Suprapubic skin (tissue), 4 donors: ENCODE results near the gene LRRC32. TPM values are rescaled to one million over a fixed set of nuclear protein-coding genes. Genes with fewer than 3 reads are reported as not detected.
"Not testable (repeated sequence)": the region's sequence is repeated elsewhere in the genome, so short reads cannot be mapped to it uniquely, and the experiment has no call there.

Source experiments
- DNase-seq, 2 donors: peaks; one replicate each; pipeline ENCODE4 v3.0.0-alpha.2; 2019; ENCODE audit warnings: low spot score in 2 of 2
- H3K27ac ChIP-seq: fragments of 200-600 bp; sonication (generic); one replicate; pipeline ENCODE4 v1.5.1; 2019
- H3K27me3 ChIP-seq: fragments of 200-600 bp; sonication (generic); one replicate; pipeline ENCODE4 v1.5.1; 2019
- H3K36me3 ChIP-seq: fragments of 200-600 bp; sonication (generic); one replicate; pipeline ENCODE4 v1.5.1; 2019
- H3K4me1 ChIP-seq: fragments of 200-600 bp; sonication (generic); one replicate; pipeline ENCODE4 v1.5.1; 2019
- H3K4me3 ChIP-seq: fragments of 200-600 bp; sonication (generic); one replicate; pipeline ENCODE4 v1.5.1; 2019; ENCODE audit warnings: mild to moderate bottlenecking
- H3K9me3 ChIP-seq: fragments of 200-600 bp; sonication (generic); one replicate; pipeline ENCODE4 v1.5.1; 2019
- CTCF ChIP-seq, 2 donors: fragments of 200-600 bp in 1 of 2; fragments of 450-650 bp in 1 of 2; sonication (generic) in 1 of 2; IDR thresholded peaks; one replicate each; pipeline ENCODE4 v1.5.1; 2016 to 2019; ENCODE audit warnings: antibody characterized with exemption in 2 of 2, mild to moderate bottlenecking in 1 of 2, moderate library complexity in 1 of 2
- EP300 ChIP-seq: sonication (generic); formaldehyde crosslinking; IDR thresholded peaks from one replicate; pipeline ENCODE4 v1.6.1; 2017; ENCODE audit warnings: antibody characterized with exemption
- POLR2A ChIP-seq, 2 donors: fragments of 450-650 bp; IDR thresholded peaks; one replicate each; pipeline ENCODE4 v1.6.1; 2017; ENCODE audit warnings: antibody characterized with exemption in 2 of 2, mild to moderate bottlenecking in 2 of 2, moderate library complexity in 2 of 2
- POLR2AphosphoS5 ChIP-seq, 3 donors: sonication (generic); formaldehyde crosslinking; IDR thresholded peaks; one replicate each; pipeline ENCODE4 v1.6.1; 2017; ENCODE audit warnings: antibody characterized with exemption in 3 of 3
- WGBS: methylation state at CpG from one replicate; pipeline ENCODE4 v1.1.5; 2018; 5-methylcytosine and 5-hydroxymethylcytosine counted together
- total RNA-seq, 4 donors: library from RNA; depleted of rRNA; stranded (reverse); fragments of >200 nt; gene quantifications; one replicate each; pipeline ENCODE4 v1.1.0, GENCODE V29; 2016

The LRRC32 gene
- total RNA-seq, 4 donors from 2014 or later: 10.4 to 23.2 (median 17.5) TPM

GRCh38 chr11:76622493-76623094, 48.0 kb downstream of the LRRC32 start:
- no peaks in the 10 kb centered on the region for H3K36me3 ChIP-seq
- WGBS: 92% methylated on average over 5 of the region's 5 CpGs
- peaks cover 6% of the 10 kb centered on the region for H3K4me1 ChIP-seq
- H3K4me3 ChIP-seq: no peak overlapping the region
- DNase-seq: no peak
- peaks cover 5% of the 10 kb centered on the region for H3K9me3 ChIP-seq
- TF ChIP-seq POLR2AphosphoS5 (IDR thresholded peaks at IDR 0.05) (no peak), EP300 (no peak), POLR2A (IDR thresholded peaks at IDR 0.05) (no peak)
- H3K27me3 ChIP-seq: no peaks in the 10 kb centered on the region
- no peak overlapping the region for H3K27ac ChIP-seq

DNA sequence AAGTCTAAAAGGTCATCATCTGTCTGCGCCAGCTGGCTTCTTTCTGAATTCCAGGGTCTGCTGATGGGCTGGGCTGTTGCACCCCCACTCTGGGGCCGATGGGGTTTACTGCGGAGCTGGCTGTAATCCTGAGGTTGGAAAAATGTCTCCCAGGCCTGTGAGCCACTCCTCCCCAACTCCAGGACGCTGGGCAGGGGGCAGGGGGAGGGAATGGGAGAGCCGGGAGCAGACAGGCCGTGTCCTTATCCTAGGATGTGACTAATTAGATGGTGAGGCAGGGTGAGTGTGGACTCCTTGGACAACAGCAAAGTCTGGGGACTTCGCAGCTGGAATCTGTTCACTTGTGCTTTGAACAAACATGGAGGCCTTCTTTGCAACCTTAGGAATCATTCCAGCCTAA, 48.7 kb downstream of the LRRC32 start:
- Histone ChIP-seq H3K4me1 (peaks cover 12% of the 10 kb centered on the region), H3K27me3 (no peaks in the 10 kb centered on the region), H3K4me3 (no peak overlapping the region), H3K9me3 (peaks cover 5% of the 10 kb centered on the region), H3K27ac (no peak overlapping the region), H3K36me3 (no peaks in the 10 kb centered on the region)
- peak in 1 of 2 donors; percentile 65 for DNase-seq
- TF ChIP-seq CTCF (IDR thresholded peaks at IDR 0.05): no peak
- no peak for TF ChIP-seq POLR2A (IDR thresholded peaks at IDR 0.05)
- no peak for TF ChIP-seq EP300
- TF ChIP-seq POLR2AphosphoS5 (IDR thresholded peaks at IDR 0.05): no peak
- WGBS: 86% methylated on average over 5 of the region's 7 CpGs

DNA sequence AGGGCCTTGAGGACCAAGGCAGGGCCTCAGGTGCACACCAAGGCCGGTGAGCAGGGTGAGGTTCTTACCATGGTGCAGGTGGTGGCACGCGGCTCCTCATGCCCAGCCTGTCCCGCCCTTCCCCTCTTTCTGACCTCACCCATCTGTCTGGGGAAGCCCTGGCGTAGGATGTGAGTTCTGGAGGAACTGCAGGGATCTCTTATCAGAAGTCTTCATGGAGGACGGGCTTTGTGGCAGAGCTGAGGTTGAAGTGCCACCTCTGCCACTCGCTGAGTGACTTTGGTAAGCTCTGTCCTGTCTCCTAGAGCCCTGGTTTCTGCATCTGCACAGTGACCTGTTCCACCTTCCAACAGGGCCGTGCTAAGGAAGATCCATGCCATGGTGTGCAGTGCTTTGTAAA, 49.1 kb downstream of the LRRC32 start:
- Histone ChIP-seq H3K27ac (no peak overlapping the region), H3K27me3 (no peaks in the 10 kb centered on the region), H3K4me3 (no peak overlapping the region), H3K36me3 (no peaks in the 10 kb centered on the region), H3K4me1 (peaks cover 16% of the 10 kb centered on the region), H3K9me3 (peaks cover 5% of the 10 kb centered on the region)
- 85% methylated on average over 8 of the region's 8 CpGs for WGBS
- TF ChIP-seq POLR2AphosphoS5 (IDR thresholded peaks at IDR 0.05) (no peak), CTCF (IDR thresholded peaks at IDR 0.05) (no peak), EP300 (no peak), POLR2A (IDR thresholded peaks at IDR 0.05) (no peak)
- DNase-seq: peak; percentile 54 to 55

DNA sequence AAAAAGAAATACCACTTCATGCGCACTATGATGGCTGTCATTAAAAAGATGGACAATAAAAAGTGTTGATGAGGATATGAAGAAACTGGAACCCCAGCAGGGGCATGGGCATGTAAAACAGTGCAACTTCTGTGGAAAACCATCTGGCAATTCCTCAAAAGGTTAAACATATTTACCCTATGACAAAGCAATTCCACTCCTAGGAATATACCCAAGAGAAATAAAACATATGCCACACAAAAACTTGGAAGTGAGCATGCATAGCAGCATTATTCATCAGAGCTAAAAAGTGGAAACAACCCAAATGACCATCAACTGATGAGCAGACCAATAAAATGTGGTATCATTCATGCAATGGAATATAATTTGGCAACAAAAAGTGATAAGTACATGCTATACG, 50.1 kb downstream of the LRRC32 start:
- Histone ChIP-seq H3K27me3 (no peaks in the 10 kb centered on the region), H3K4me1 (peaks cover 26% of the 10 kb centered on the region), H3K4me3 (no peak overlapping the region), H3K36me3 (no peaks in the 10 kb centered on the region), H3K27ac (no peak overlapping the region), H3K9me3 (peaks cover under 1% of the 10 kb centered on the region)
- TF ChIP-seq POLR2A (IDR thresholded peaks at IDR 0.05): no peak
- no peak for TF ChIP-seq EP300
- no peak for TF ChIP-seq CTCF (IDR thresholded peaks at IDR 0.05)
- TF ChIP-seq POLR2AphosphoS5 (IDR thresholded peaks at IDR 0.05): no peak
- DNase-seq: peak in 1 of 2 donors; percentile 23
- 89% methylated on average over 2 of the region's 2 CpGs for WGBS

GRCh38 chr11:76619801-76620200, 50.7 kb downstream of the LRRC32 start:
- DNase-seq: not testable (repeated sequence)

GRCh38 chr11:76617553-76618265, 52.8 kb downstream of the LRRC32 start:
- no peaks in the 10 kb centered on the region for H3K9me3 ChIP-seq
- peak overlapping the region; percentile 59 for H3K27ac ChIP-seq
- peaks cover 40% of the 10 kb centered on the region for H3K4me1 ChIP-seq
- no peaks in the 10 kb centered on the region for H3K36me3 ChIP-seq
- 63% methylated on average over 6 of the region's 7 CpGs for WGBS
- no peak overlapping the region for H3K4me3 ChIP-seq
- no peaks in the 10 kb centered on the region for H3K27me3 ChIP-seq
- TF ChIP-seq POLR2AphosphoS5 (IDR thresholded peaks at IDR 0.05) (no peak), POLR2A (IDR thresholded peaks at IDR 0.05) (peak in 1 of 2 donors; percentile 6), CTCF (IDR thresholded peaks at IDR 0.05) (no peak)
- peak; percentile 67 to 77 for DNase-seq

More at GRCh38 chr11:76619801-76620200, 50.7 kb downstream of the LRRC32 start:
- not testable (repeated sequence) for H3K27me3 ChIP-seq, H3K27ac ChIP-seq, H3K4me3 ChIP-seq, H3K9me3 ChIP-seq, H3K36me3 ChIP-seq
- peaks cover 31% of the 10 kb centered on the region for H3K4me1 ChIP-seq
- 100% methylated on average over 1 of the region's 5 CpGs for WGBS
